ENCODE results near the gene SH3D21.

The SH3D21 gene

DNA sequence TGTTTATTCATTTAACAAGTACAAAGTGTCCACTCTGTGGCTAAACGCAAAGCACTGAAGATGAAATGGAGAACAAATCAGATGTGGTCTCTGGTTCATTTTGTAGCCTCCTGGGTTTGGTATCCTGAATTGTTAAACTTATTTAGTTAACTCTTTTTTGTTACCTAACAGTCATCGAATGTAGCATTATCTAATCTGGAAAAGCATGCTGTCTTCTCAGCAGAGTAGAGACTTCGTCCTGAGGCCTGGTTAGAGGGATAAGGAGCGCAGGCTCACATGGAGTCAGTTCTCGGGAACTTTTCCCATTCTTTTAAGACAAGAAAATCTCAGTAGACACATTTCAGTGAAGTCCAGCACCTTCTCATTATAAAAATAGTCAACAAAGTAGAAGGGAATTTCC is 33.1 kb upstream of the SH3D21 start:
- TF ChIP-seq, protein P1, sequence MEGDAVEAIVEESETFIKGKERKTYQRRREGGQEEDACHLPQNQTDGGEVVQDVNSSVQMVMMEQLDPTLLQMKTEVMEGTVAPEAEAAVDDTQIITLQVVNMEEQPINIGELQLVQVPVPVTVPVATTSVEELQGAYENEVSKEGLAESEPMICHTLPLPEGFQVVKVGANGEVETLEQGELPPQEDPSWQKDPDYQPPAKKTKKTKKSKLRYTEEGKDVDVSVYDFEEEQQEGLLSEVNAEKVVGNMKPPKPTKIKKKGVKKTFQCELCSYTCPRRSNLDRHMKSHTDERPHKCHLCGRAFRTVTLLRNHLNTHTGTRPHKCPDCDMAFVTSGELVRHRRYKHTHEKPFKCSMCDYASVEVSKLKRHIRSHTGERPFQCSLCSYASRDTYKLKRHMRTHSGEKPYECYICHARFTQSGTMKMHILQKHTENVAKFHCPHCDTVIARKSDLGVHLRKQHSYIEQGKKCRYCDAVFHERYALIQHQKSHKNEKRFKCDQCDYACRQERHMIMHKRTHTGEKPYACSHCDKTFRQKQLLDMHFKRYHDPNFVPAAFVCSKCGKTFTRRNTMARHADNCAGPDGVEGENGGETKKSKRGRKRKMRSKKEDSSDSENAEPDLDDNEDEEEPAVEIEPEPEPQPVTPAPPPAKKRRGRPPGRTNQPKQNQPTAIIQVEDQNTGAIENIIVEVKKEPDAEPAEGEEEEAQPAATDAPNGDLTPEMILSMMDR (IDR thresholded peaks at IDR 0.05; ENCODE audit: borderline replicate concordance, control extremely low read depth, extremely low read depth, insufficient read depth, missing control alignments) = no peak
- DNase-seq (ENCODE audit: low spot score) = no peak
- in situ Hi-C loops (cut with MboI; ENCODE audit: low sequenced_read_pairs, unreplicated experiment) = no loop called here

DNA sequence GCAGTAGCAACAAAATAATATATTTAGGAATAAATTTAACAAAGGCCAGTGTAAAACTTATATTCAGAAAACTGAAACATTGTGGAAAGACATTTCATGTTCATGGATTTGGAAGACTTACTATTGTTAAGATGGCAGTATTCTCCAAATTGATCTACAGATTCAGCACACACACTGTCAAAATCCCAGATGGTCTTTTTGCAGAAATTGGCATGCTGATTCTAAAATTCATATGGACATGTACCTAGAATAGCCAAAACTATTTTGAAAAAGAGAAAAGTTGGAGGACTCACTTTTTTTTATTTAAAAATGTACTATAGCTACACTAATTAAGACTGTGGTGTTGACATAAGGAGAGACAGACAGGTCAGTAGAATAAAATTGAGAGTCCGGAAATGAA is 32.0 kb upstream of the SH3D21 start:
- DNase-seq (ENCODE audit: low spot score) = no peak
- in situ Hi-C loops (cut with MboI; ENCODE audit: low sequenced_read_pairs, unreplicated experiment) = no loop called here
- TF ChIP-seq, protein P1 (IDR thresholded peaks at IDR 0.05; ENCODE audit: borderline replicate concordance, control extremely low read depth, extremely low read depth, insufficient read depth, missing control alignments) = no peak

GRCh38 chr1:36276688-36277087 is 29.5 kb upstream of the SH3D21 start:
- TF ChIP-seq, protein P1 (IDR thresholded peaks at IDR 0.05; ENCODE audit: borderline replicate concordance, control extremely low read depth, extremely low read depth, insufficient read depth, missing control alignments) = no peak
- in situ Hi-C loops (cut with MboI; ENCODE audit: low sequenced_read_pairs, unreplicated experiment) = no loop called here
- DNase-seq (ENCODE audit: low spot score) = no peak

- TF ChIP-seq, protein P1 (IDR thresholded peaks at IDR 0.05; ENCODE audit: borderline replicate concordance, control extremely low read depth, extremely low read depth, insufficient read depth, missing control alignments) = no peak
- in situ Hi-C loops (cut with MboI; ENCODE audit: low sequenced_read_pairs, unreplicated experiment) = no loop called here
- no peak for DNase-seq (ENCODE audit: low spot score)
These were observed 26.9 kb upstream of the SH3D21 start for GRCh38 chr1:36279110-36279788.

DNA sequence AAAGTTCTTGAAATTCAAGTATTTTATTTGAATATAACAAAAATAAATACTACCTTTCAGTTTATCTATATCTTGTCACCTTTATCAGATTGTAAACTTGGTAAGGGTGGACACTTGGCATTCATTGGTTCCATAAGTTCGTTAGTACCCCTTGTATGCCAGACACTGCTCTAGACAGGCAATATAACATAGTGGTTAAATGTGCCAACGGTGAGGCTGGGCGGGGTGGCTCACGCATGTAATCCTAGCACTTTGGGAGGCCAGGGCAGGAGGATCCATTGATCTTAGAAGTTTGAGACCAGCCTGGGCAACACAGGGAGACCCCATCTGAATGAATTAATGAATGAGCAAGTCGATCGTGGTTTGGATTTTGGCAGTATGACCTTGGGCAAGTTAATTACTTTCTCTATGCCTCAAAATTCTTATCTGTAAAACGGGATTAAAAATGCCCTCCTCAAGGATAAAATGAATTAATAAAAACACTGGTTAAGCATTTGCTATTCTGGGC is 26.3 kb upstream of the SH3D21 start:
- DNase-seq (ENCODE audit: low spot score) = no peak
- TF ChIP-seq, protein P1 (IDR thresholded peaks at IDR 0.05; ENCODE audit: borderline replicate concordance, control extremely low read depth, extremely low read depth, insufficient read depth, missing control alignments) = no peak
- in situ Hi-C loops (cut with MboI; ENCODE audit: low sequenced_read_pairs, unreplicated experiment) = no loop called here

DNA sequence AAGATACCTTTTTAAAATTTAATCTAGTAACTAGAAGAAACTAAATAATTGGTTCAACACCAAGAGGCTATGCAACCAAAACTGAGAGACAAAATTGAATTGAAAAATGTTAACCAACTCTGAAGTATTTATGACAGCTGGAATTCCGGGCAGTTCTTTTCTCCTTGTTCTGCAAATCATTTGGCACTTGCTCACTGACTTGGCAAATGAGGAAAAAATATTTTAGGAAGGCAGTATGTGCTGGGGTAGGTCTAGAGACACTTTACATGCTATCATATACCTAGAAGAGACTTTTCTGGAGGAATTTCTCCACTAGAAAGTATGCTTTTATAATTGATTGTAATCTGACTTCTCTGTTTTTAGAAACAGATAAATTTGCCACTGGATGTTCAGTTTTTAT is 22.1 kb upstream of the SH3D21 start:
- TF ChIP-seq, protein P1 (IDR thresholded peaks at IDR 0.05; ENCODE audit: borderline replicate concordance, control extremely low read depth, extremely low read depth, insufficient read depth, missing control alignments) = no peak
- no peak for DNase-seq (ENCODE audit: low spot score)
- in situ Hi-C loops (cut with MboI; ENCODE audit: low sequenced_read_pairs, unreplicated experiment) = no loop called here

All from GM13976 (cell line).